Activated CD8-positive, alpha-beta memory T cell treated with anti-CD3 and anti-CD28 coated beads for 1 hour (primary cell): ENCODE measurements around the gene FDXR.

Source experiments
- DNase-seq, 2 donors: peaks; one replicate each; pipeline ENCODE4 v3.0.0-alpha.2; 2020; ENCODE audit warnings: low read depth in 1 of 2; ENCODE audit errors: extremely low read depth in 1 of 2

Gene FDXR

GRCh38 chr17:74839990-74840852 is 32.6 kb downstream of the FDXR start:
- DNase-seq: no peak

- no peak for DNase-seq
Measured at GRCh38 chr17:74838274-74838673, 34.5 kb downstream of the FDXR start.

- no peak for DNase-seq
Measured at GRCh38 chr17:74836691-74837467, 35.9 kb downstream of the FDXR start.

GRCh38 chr17:74836191-74836590 is 36.6 kb downstream of the FDXR start:
- DNase-seq: no peak

- DNase-seq: no peak
Measured at GRCh38 chr17:74833501-74834377, 39.1 kb downstream of the FDXR start.

GRCh38 chr17:74832421-74832820 is 40.4 kb downstream of the FDXR start:
- no peak for DNase-seq

- no peak for DNase-seq
Measured at GRCh38 chr17:74831444-74832146, 41.2 kb downstream of the FDXR start.

- DNase-seq: no peak
Measured at GRCh38 chr17:74830861-74831260, 41.9 kb downstream of the FDXR start.

GRCh38 chr17:74827800-74828199 is 45.0 kb downstream of the FDXR start:
- DNase-seq: no peak

GRCh38 chr17:74825952-74826719 is 46.7 kb downstream of the FDXR start:
- DNase-seq: no peak

GRCh38 chr17:74824961-74825627 is 47.7 kb downstream of the FDXR start:
- no peak for DNase-seq

- DNase-seq: no peak
Measured at GRCh38 chr17:74822939-74823367, 49.8 kb downstream of the FDXR start.

GRCh38 chr17:74822335-74822938 is 50.4 kb downstream of the FDXR start:
- DNase-seq: no peak

- no peak for DNase-seq
Measured at GRCh38 chr17:74821655-74822334, 51.0 kb downstream of the FDXR start.

- DNase-seq: no peak
Measured at GRCh38 chr17:74819801-74820436, 52.9 kb downstream of the FDXR start.

- DNase-seq: no peak
Measured at GRCh38 chr17:74818291-74818938, 54.4 kb downstream of the FDXR start.
